ENCODE measurements around the gene MAP3K7. TPM values are rescaled to one million over a fixed set of nuclear protein-coding genes. Genes with fewer than 3 reads are reported as not detected.

MAP3K7 gene
- total RNA-seq, 1 experiment from 2014 or later = 27.8 TPM

- H3K9me3 Mint-ChIP-seq (ENCODE audit: low read depth, unreplicated experiment) = no peaks in the 10 kb centered on the region
- CTCF ChIA-PET = no interaction called here
- H3K27me3 Mint-ChIP-seq (ENCODE audit: unreplicated experiment) = no peaks in the 10 kb centered on the region
- no peaks in the 10 kb centered on the region for H3K36me3 Mint-ChIP-seq (ENCODE audit: insufficient read depth, unreplicated experiment)
- no TSS peak for BruUV-seq (replicated peaks)
- no peak for DNase-seq
- no peak for TF ChIP-seq CTCF (IDR thresholded peaks at IDR 0.05; ENCODE audit: unreplicated experiment)
- H3K4me1 Mint-ChIP-seq (ENCODE audit: low read depth, unreplicated experiment) = no peaks in the 10 kb centered on the region
- no peak overlapping the region for H3K4me3 Mint-ChIP-seq (ENCODE audit: low read depth, unreplicated experiment)
- intact Hi-C loops (cut with micrococcal nuclease; ENCODE audit: unreplicated experiment) = no loop called here
- H3K27ac Mint-ChIP-seq (ENCODE audit: unreplicated experiment) = no peak overlapping the region
Observed at GRCh38 chr6:90494067-90494780, 92.6 kb downstream of the MAP3K7 start.

- no peak overlapping the region for H3K4me3 Mint-ChIP-seq (ENCODE audit: low read depth, unreplicated experiment)
- no peak overlapping the region for H3K27ac Mint-ChIP-seq (ENCODE audit: unreplicated experiment)
- DNase-seq = no peak
- no TSS peak for BruUV-seq (replicated peaks)
- CTCF ChIA-PET = no interaction called here
- no peaks in the 10 kb centered on the region for H3K9me3 Mint-ChIP-seq (ENCODE audit: low read depth, unreplicated experiment)
- H3K27me3 Mint-ChIP-seq (ENCODE audit: unreplicated experiment) = no peaks in the 10 kb centered on the region
- no peaks in the 10 kb centered on the region for H3K36me3 Mint-ChIP-seq (ENCODE audit: insufficient read depth, unreplicated experiment)
- intact Hi-C loops (cut with micrococcal nuclease; ENCODE audit: unreplicated experiment) = no loop called here
- TF ChIP-seq CTCF (IDR thresholded peaks at IDR 0.05; ENCODE audit: unreplicated experiment) = no peak
- no peaks in the 10 kb centered on the region for H3K4me1 Mint-ChIP-seq (ENCODE audit: low read depth, unreplicated experiment)
Observed at GRCh38 chr6:90493332-90493731, 93.5 kb downstream of the MAP3K7 start.

GRCh38 chr6:90492798-90493197 lies 94.1 kb downstream of the MAP3K7 start:
- intact Hi-C loops (cut with micrococcal nuclease; ENCODE audit: unreplicated experiment) = no loop called here
- BruUV-seq (replicated peaks) = no TSS peak
- CTCF ChIA-PET = no interaction called here
- H3K4me1 Mint-ChIP-seq (ENCODE audit: low read depth, unreplicated experiment) = no peaks in the 10 kb centered on the region
- H3K27me3 Mint-ChIP-seq (ENCODE audit: unreplicated experiment) = no peaks in the 10 kb centered on the region
- no peaks in the 10 kb centered on the region for H3K36me3 Mint-ChIP-seq (ENCODE audit: insufficient read depth, unreplicated experiment)
- no peak for DNase-seq
- H3K9me3 Mint-ChIP-seq (ENCODE audit: low read depth, unreplicated experiment) = no peaks in the 10 kb centered on the region
- TF ChIP-seq CTCF (IDR thresholded peaks at IDR 0.05; ENCODE audit: unreplicated experiment) = no peak
- no peak overlapping the region for H3K27ac Mint-ChIP-seq (ENCODE audit: unreplicated experiment)
- no peak overlapping the region for H3K4me3 Mint-ChIP-seq (ENCODE audit: low read depth, unreplicated experiment)

DNA sequence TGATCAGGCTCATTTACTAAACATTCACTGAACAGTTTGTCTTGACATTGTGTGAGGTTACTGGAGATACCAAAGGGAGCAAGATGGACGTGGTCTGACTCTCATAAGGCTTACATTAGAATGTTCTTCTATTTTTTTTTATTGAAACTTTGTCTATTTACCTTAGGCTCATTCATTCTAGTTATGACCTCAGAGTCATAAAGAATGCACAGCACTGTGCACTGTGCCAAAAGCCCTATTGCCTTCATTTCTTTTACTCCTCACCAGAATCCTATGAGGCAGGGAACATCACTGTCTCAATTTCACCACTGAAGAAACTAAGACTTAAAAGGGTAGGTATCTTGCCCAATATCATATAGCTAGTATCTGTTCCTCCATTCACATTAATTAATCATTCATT lies 94.5 kb downstream of the MAP3K7 start:
- Mint-ChIP-seq H3K27ac (ENCODE audit: unreplicated experiment) (no peak overlapping the region), H3K36me3 (ENCODE audit: insufficient read depth, unreplicated experiment) (no peaks in the 10 kb centered on the region), H3K27me3 (ENCODE audit: unreplicated experiment) (no peaks in the 10 kb centered on the region), H3K4me3 (ENCODE audit: low read depth, unreplicated experiment) (no peak overlapping the region), H3K4me1 (ENCODE audit: low read depth, unreplicated experiment) (no peaks in the 10 kb centered on the region), H3K9me3 (ENCODE audit: low read depth, unreplicated experiment) (no peaks in the 10 kb centered on the region)
- no TSS peak for BruUV-seq (replicated peaks)
- no peak for TF ChIP-seq CTCF (IDR thresholded peaks at IDR 0.05; ENCODE audit: unreplicated experiment)
- intact Hi-C loops (cut with micrococcal nuclease; ENCODE audit: unreplicated experiment) = no loop called here
- DNase-seq = no peak
- CTCF ChIA-PET = no interaction called here
